GM12891 (cell line): ENCODE measurements around the gene BABAM2.

Experiments used
- DNase-seq: peaks from one replicate; pipeline ENCODE4 v3.0.0; 2011; ENCODE audit warnings: low spot score; ENCODE audit not compliant: insufficient read length
- FAIRE-seq: peaks from 2 replicates; lab custom pipeline; 2011; peaks lifted over from hg19 to GRCh38; lab: Jason Lieb, UNC
- PAX5 ChIP-seq: IDR thresholded peaks from 2 replicates; pipeline ENCODE4 v1.6.1; 2011; ENCODE audit warnings: low read length, moderate library complexity, mild to moderate bottlenecking; ENCODE audit not compliant: insufficient read depth, severe bottlenecking
- POLR2A ChIP-seq: IDR thresholded peaks from 2 replicates; pipeline ENCODE4 v1.6.1; 2011; ENCODE audit warnings: low read depth, low read length, control low read depth
- POLR2AphosphoS5 ChIP-seq: IDR thresholded peaks from 2 replicates; pipeline ENCODE4 v1.6.1; 2011; ENCODE audit warnings: low read depth, low read length, control low read depth
- POU2F2 ChIP-seq: IDR thresholded peaks from 2 replicates; pipeline ENCODE4 v1.6.1; 2011; ENCODE audit warnings: low read depth, mild to moderate bottlenecking, control low read depth, low read length, moderate library complexity
- SPI1 ChIP-seq: IDR thresholded peaks from 2 replicates; pipeline ENCODE4 v1.6.1; 2011; ENCODE audit warnings: low read depth, low read length, control low read depth
- TAF1 ChIP-seq: IDR thresholded peaks from 2 replicates; pipeline ENCODE4 v1.6.1; 2011; ENCODE audit warnings: low read depth, low read length, control low read depth

Gene BABAM2

DNA sequence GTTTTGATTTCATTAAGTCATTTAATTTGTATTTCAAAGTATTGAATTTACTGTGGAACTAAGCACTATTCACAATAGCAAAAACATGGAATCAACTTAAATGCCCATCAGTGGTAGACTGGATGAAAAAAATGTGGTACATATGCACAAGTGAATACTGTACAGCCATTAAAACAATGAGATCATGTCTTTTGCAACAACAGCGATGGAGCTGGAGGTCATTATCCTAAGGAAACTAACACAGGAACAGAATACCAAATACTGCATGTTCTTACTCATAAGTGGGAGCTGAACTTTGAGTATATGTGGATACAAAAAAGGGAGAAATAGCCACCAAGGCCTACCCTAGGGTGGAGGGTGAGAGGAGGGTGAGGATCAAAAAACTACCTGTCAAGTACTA is 164.4 kb downstream of the BABAM2 start:
- FAIRE-seq (no peak), DNase-seq (no peak)
- TF ChIP-seq TAF1 (no peak), SPI1 (no peak), POLR2AphosphoS5 (no peak), POLR2A (no peak), POU2F2 (no peak)

DNA sequence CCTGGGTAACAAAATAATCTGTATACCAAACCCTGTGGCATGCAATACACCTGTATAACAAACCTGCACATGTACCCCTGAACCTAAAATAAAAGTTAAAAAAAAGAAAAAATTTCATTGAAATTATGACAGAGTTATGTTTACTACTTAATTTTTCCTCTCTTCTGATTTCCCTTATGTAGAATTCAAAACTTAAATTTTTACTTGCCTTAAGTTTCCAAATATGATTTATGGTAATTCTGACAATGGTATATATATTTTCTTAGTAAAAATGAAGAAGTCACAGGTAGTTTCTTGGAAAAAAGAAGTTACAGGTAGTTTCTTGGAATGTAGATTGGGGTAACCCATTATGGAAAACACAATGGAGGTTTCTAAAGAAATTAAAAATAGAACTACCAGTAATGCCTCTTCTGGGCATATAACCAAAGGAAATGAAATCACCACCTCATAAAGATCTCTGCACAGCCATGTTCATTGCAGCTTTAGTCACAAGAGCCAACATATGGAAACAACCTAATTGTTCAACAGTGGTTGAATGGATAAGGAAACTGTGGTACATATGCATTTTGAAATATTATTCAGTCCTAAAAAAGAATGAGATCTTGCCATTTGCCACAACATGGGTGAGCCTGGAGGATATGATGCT is 164.9 kb downstream of the BABAM2 start:
- FAIRE-seq = no peak

DNA sequence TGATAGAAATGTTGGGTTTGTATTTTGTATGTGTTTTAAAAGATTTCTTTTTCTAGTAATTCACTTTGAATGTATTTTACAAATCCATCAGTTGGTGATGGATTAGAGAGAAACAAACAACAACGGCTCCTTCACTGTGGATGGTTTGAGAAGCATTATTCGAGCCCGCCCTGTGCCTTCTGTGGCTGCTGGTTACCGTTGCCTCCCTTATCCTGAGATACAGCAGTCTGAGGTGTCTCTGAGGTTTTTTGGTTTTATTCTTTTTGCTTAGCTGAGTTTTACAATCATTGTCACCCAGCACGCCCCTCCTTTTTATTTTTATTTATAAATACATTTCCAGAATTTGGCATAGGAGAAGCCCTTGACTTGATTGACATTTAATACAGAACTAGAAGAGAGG is 168.3 kb downstream of the BABAM2 start:
- DNase-seq = no peak
- FAIRE-seq = no peak
- TF ChIP-seq TAF1 (no peak), PAX5 (no peak), POU2F2 (no peak), POLR2AphosphoS5 (no peak), SPI1 (no peak), POLR2A (no peak)

More for the DNA sequence above, 164.9 kb downstream of the BABAM2 start:
- no peak for TF ChIP-seq PAX5
- DNase-seq = no peak

DNA sequence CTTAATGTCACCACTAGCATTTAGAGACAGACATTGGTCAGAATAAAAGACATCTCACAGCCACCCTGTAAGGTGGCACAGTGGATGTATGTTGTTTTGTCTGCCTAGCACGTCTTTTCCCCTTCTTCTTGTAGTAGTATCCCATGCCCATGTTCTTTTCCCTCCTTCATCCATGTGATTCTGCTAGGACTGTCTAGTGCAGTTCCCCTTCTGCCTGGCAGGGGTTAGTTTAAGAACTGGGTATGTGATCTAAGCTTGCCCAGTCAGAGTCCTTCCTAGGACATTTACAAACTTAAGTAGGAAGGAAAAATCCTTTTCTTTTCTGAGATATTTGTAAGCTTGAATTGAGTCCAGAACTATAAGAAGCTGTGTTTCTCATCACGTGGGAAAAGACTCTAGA is 172.3 kb downstream of the BABAM2 start:
- DNase-seq = no peak
- no peak for FAIRE-seq
- TF ChIP-seq SPI1 = no peak
- TF ChIP-seq POU2F2 = no peak
- TF ChIP-seq POLR2AphosphoS5 = no peak
- no peak for TF ChIP-seq TAF1
- no peak for TF ChIP-seq PAX5
- no peak for TF ChIP-seq POLR2A

DNA sequence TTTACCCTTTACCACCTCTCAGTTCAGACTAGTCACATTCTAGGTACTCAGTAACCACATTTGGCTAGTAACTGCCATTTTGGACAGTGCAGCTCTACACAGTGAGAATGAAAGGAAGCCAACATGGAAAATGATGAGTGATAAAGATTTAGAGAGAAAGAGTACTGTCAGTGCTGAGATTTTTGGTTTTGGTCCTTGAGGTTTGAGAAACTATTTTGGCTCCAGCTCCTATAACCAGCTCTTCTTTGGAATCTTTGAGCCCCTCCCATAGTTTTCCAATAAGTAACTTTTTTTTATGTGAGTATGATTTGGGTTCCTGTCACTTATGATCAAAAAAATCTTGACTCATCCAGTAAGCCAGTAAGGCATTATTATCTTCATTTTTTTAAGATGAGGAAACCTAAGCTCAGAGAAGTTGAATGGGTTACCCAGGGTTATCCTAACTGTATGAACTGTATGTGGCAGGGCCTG is 173.0 kb downstream of the BABAM2 start:
- DNase-seq (no peak), FAIRE-seq (no peak)
- no peak for TF ChIP-seq POLR2AphosphoS5
- no peak for TF ChIP-seq TAF1
- TF ChIP-seq POU2F2 = no peak
- no peak for TF ChIP-seq PAX5
- no peak for TF ChIP-seq SPI1
- no peak for TF ChIP-seq POLR2A

DNA sequence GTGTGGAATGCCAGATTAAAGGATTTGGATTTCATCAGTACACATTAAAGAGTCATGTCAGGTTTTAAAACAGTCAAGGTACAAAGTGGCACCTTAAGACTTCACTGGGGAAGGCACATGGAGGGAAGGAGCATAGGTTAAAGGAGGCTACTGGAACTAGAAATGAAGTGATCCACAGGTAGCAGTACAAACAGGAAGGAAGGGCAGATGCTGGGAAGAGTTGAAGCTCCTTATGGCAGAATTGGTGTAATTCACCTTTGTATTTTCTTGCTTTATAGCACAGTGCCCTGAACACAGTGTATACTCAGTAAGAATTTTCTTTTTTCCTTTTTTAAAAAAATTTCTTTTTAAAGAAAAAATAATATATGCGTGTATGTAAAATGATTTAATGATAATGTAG is 177.1 kb downstream of the BABAM2 start:
- TF ChIP-seq POLR2AphosphoS5 = no peak
- TF ChIP-seq SPI1 = no peak
- TF ChIP-seq POLR2A = no peak
- TF ChIP-seq POU2F2 = no peak
- no peak for TF ChIP-seq PAX5
- no peak for TF ChIP-seq TAF1
- FAIRE-seq = no peak
- no peak for DNase-seq

DNA sequence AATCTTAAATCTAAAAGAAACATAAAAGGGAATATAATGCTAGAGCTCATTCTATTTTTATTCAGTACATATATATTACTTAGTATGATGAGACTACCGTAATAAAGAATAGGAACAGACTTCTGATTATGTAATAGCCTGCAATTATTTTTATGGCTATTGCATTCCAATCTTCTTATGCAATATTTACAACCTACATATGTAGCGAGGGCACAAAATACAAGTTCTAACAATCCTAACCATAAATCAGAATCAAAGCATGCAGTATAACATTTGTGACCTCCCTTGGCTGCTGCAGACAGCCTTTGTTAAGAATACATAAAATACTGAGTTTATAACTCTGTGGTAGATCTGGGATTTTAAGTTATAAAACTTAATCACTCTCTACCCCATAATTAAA is 177.6 kb downstream of the BABAM2 start:
- no peak for FAIRE-seq
- no peak for DNase-seq
- TF ChIP-seq POLR2A (no peak), SPI1 (no peak), TAF1 (no peak), POU2F2 (no peak), POLR2AphosphoS5 (no peak), PAX5 (no peak)

DNA sequence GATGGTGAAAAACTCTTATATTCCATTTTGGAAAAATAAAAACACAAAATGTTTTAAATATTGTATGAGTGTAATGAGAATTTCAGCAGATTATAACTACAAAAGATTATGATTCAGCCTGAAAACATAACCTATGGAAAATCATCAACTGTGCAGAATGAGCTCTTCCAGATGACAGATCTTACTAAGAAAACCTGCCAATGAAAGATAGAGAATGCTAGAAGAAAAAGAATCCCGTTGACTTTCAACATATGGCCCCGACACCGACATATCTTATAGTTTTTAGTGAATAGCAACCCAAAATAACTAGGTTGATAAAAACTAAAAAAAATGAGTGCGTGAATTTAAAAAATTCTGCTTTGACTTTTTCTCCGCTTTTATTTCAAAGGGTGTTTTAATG is 178.0 kb downstream of the BABAM2 start:
- TF ChIP-seq POLR2AphosphoS5 = no peak
- DNase-seq = no peak
- FAIRE-seq = no peak

DNA sequence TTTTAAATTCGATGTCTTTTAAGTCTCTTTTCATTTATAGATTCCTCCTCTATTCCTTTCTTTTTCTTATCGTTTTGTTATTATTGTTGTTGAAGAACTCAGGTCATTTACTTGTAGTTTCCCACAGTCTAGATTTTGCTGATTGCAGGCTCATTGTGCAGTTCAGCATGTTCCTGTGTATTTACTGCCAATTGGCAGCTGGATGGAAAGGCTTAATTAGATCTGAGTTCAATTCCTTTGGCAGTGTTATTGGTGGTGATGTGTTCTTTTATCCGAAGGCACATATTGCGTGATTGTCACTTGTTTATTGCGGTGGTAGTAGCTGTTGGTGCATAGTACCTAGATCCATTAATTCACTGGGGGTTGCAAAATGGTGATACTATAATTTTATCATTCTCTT is 180.7 kb downstream of the BABAM2 start:
- TF ChIP-seq POU2F2 (no peak), TAF1 (no peak), POLR2A (no peak), SPI1 (no peak), PAX5 (no peak), POLR2AphosphoS5 (no peak)
- FAIRE-seq = no peak
- DNase-seq = no peak

DNA sequence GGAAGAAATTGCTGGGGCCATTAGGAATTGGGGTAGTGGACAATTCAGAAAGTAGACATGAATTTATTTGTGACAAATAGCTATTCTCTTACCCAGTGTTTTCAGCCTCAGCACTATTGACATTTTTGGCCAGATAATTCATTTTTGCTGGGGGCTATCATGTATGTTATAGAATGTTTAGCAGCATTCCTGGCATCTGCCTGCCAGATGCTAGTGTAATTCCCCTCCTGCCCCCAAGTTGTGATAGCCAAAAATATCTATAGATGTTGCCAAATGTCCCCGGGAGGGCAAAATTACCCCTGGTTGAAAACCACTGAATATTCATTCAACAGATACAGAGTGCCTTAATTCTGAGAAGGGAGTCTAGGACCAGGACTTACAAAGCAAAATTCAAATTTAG is 183.6 kb downstream of the BABAM2 start:
- TF ChIP-seq TAF1 (no peak), POLR2A (no peak), SPI1 (no peak), POLR2AphosphoS5 (no peak), PAX5 (no peak), POU2F2 (no peak)
- no peak for DNase-seq
- no peak for FAIRE-seq
